Osteoblast (primary cell): ENCODE measurements around the gene MEN1. TPM values are rescaled to one million over a fixed set of nuclear protein-coding genes. Genes with fewer than 3 reads are reported as not detected.

Experiments used
- DNase-seq: peaks from one replicate; pipeline ENCODE4 v3.0.0; 2011; ENCODE audit warnings: low spot score, mixed read lengths; ENCODE audit not compliant: insufficient read length; ENCODE audit errors: missing footprints
- H2AFZ ChIP-seq: 2 replicates; pipeline ENCODE4 v1.6.0; 2011; ENCODE audit warnings: mild to moderate bottlenecking, low read length
- H3K27ac ChIP-seq: 2 replicates; pipeline ENCODE4 v1.5.1; 2011; ENCODE audit warnings: mild to moderate bottlenecking, low read depth, low read length, moderate library complexity
- H3K27me3 ChIP-seq: 2 replicates; pipeline ENCODE4 v1.6.0; 2012; ENCODE audit warnings: mild to moderate bottlenecking, control low read depth, inconsistent platforms, low read length, moderate library complexity; ENCODE audit not compliant: insufficient read depth
- H3K36me3 ChIP-seq: 2 replicates; pipeline ENCODE4 v1.5.1; 2011; ENCODE audit warnings: mild to moderate bottlenecking, low read length, control low read depth, moderate library complexity; ENCODE audit not compliant: insufficient read depth
- H3K4me1 ChIP-seq: 2 replicates; pipeline ENCODE4 v1.5.1; 2011; ENCODE audit warnings: mild to moderate bottlenecking, low read length, control low read depth, moderate library complexity; ENCODE audit not compliant: insufficient read depth
- H3K4me2 ChIP-seq: 2 replicates; pipeline ENCODE4 v1.6.0; 2011; ENCODE audit warnings: mild to moderate bottlenecking, low read length; ENCODE audit not compliant: insufficient read depth
- H3K4me3 ChIP-seq: fragments of 200-600 bp; sonication (generic); 3 replicates; pipeline ENCODE4 v1.5.1; 2012; ENCODE audit warnings: mild to moderate bottlenecking, low read length, inconsistent platforms; ENCODE audit not compliant: insufficient read depth
- H3K79me2 ChIP-seq: 2 replicates; pipeline ENCODE4 v1.6.0; 2012; ENCODE audit warnings: mild to moderate bottlenecking, low read length, control low read depth, inconsistent platforms; ENCODE audit not compliant: insufficient read depth
- H3K9me3 ChIP-seq: 2 replicates; pipeline ENCODE4 v1.5.1; 2011; ENCODE audit warnings: low read depth, low read length, control low read depth
- H4K20me1 ChIP-seq: 2 replicates; pipeline ENCODE4 v1.6.0; 2012; ENCODE audit warnings: mild to moderate bottlenecking, low read length, control low read depth; ENCODE audit not compliant: insufficient read depth
- CTCF ChIP-seq: IDR thresholded peaks from 2 replicates; pipeline ENCODE4 v1.5.1; 2011; ENCODE audit warnings: mild to moderate bottlenecking, low read depth, low read length, moderate library complexity; ENCODE audit errors: extremely low read depth
- total RNA-seq: library from RNA; depleted of rRNA; stranded (reverse); fragments of >200 nt; gene quantifications from 2 replicates; pipeline ENCODE4 v1.2.3, GENCODE V29; 2012

The MEN1 gene
- total RNA-seq, 1 donor = 12.3 TPM

- DNase-seq = peak; percentile 71
- Histone ChIP-seq H3K27me3 (no peaks in the 10 kb centered on the region), H3K36me3 (peaks cover 5% of the 10 kb centered on the region), H3K4me2 (no peak overlapping the region), H3K27ac (no peak overlapping the region), H3K79me2 (no peaks in the 10 kb centered on the region), H3K9me3 (no peaks in the 10 kb centered on the region), H3K4me1 (no peaks in the 10 kb centered on the region), H2AFZ (no peak overlapping the region), H4K20me1 (no peaks in the 10 kb centered on the region), H3K4me3 (no peak overlapping the region)
- TF ChIP-seq CTCF = no peak
These were observed 16.8 kb downstream of the MEN1 start for GRCh38 chr11:64793271-64794160.

DNA sequence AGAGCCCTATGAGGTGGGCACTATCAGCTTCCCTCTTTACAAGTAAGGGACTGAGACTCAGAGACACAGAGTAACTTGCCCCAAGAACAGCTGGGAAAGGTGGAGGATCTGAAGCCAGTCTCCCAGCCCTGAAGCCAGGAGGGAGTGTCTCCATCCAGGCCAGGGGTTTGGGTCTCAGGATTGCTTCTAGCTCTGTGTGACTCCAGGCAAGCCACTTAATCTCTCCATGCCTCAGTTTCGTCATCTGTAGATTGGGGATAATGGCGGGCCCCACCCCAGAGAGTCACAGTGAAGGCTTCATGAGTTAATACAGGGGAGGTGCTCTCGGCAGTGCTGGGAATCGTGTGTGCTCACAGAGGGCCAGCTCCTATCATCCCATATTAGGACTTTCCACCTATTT, 17.9 kb downstream of the MEN1 start:
- no peaks in the 10 kb centered on the region for H4K20me1 ChIP-seq
- H3K4me3 ChIP-seq = no peak overlapping the region
- no peak for TF ChIP-seq CTCF
- H3K27ac ChIP-seq = no peak overlapping the region
- no peak overlapping the region for H2AFZ ChIP-seq
- H3K27me3 ChIP-seq = no peaks in the 10 kb centered on the region
- no peak overlapping the region for H3K4me2 ChIP-seq
- peak; percentile 29 for DNase-seq
- no peaks in the 10 kb centered on the region for H3K4me1 ChIP-seq
- H3K79me2 ChIP-seq = no peaks in the 10 kb centered on the region
- no peaks in the 10 kb centered on the region for H3K9me3 ChIP-seq
- H3K36me3 ChIP-seq = peaks cover 5% of the 10 kb centered on the region

- Histone ChIP-seq H4K20me1 (no peaks in the 10 kb centered on the region), H3K4me2 (no peak overlapping the region), H3K9me3 (no peaks in the 10 kb centered on the region), H3K4me3 (no peak overlapping the region), H3K27me3 (no peaks in the 10 kb centered on the region), H2AFZ (no peak overlapping the region), H3K27ac (no peak overlapping the region), H3K4me1 (no peaks in the 10 kb centered on the region), H3K79me2 (no peaks in the 10 kb centered on the region), H3K36me3 (peaks cover 5% of the 10 kb centered on the region)
- no peak for TF ChIP-seq CTCF
- DNase-seq = no peak
These were observed 18.5 kb downstream of the MEN1 start for GRCh38 chr11:64791781-64792291.
